HepG2 (cell line): ENCODE measurements around the gene ACSL1. TPM values are rescaled to one million over a fixed set of nuclear protein-coding genes. Genes with fewer than 3 reads are reported as not detected.

Experiments
- AKNA ChIP-seq: sonication (generic); formaldehyde crosslinking; IDR thresholded peaks from 2 replicates; pipeline ENCODE4 v1.4.0; 2020; ENCODE audit warnings: missing genetic modification reagents, borderline replicate concordance
- ATF7 ChIP-seq, 2 experiments: fragments of 450-650 bp in 1 of 2; sonication (generic) in 1 of 2; formaldehyde crosslinking in 1 of 2; IDR thresholded peaks; 2 replicates each; pipeline versions ENCODE4 v1.4.0 to v1.6.1; 2016 to 2020; ENCODE audit warnings: antibody characterized with exemption in 1 of 2, mild to moderate bottlenecking in 1 of 2, missing genetic modification reagents in 1 of 2
- BATF2 ChIP-seq: sonication (generic); formaldehyde crosslinking; IDR thresholded peaks from 2 replicates; pipeline ENCODE4 v1.8.0; 2022; ENCODE audit warnings: mild to moderate bottlenecking, missing genetic modification reagents, moderate library complexity
- CCAR2 ChIP-seq: fragments of 200-400 bp; formaldehyde crosslinking; optimal IDR thresholded peaks from 2 replicates; pipeline ENCODE3; 2018; ENCODE audit warnings: low read depth, mild to moderate bottlenecking, low read length, moderate library complexity
- HCFC1 ChIP-seq: fragments of 150-350 bp; IDR thresholded peaks from 2 replicates; pipeline ENCODE4 v1.6.1; 2014; ENCODE audit warnings: low read depth, low read length
- JUND ChIP-seq: sonication (generic); formaldehyde crosslinking; IDR thresholded peaks from 2 replicates; pipeline ENCODE4 v1.8.0; 2022; ENCODE audit warnings: mild to moderate bottlenecking, missing genetic modification reagents
- NCOA2 ChIP-seq: sonication (generic); formaldehyde crosslinking; IDR thresholded peaks from 2 replicates; pipeline ENCODE4 v1.8.0; 2022; ENCODE audit warnings: inconsistent platforms
- PRPF4 ChIP-seq: fragments of 200-400 bp; formaldehyde crosslinking; IDR thresholded peaks from 2 replicates; pipeline ENCODE4 v1.6.1; 2016; ENCODE audit warnings: low read length, low read depth; ENCODE audit not compliant: poor library complexity, severe bottlenecking
- PTBP1 ChIP-seq: fragments of 200-400 bp; formaldehyde crosslinking; IDR thresholded peaks from 2 replicates; pipeline ENCODE4 v1.6.1; 2018; ENCODE audit warnings: low read length, low read depth; ENCODE audit not compliant: poor library complexity, severe bottlenecking
- SAFB2 ChIP-seq: sonication (generic); formaldehyde crosslinking; IDR thresholded peaks from 2 replicates; pipeline ENCODE4 v1.5.1; 2020; ENCODE audit warnings: missing genetic modification reagents, low read depth, mild to moderate bottlenecking, borderline replicate concordance
- SAP130 ChIP-seq: IDR thresholded peaks from 2 replicates; pipeline ENCODE4 v1.6.1; 2016; ENCODE audit warnings: low read depth
- SNAI1 ChIP-seq: sonication (generic); formaldehyde crosslinking; IDR thresholded peaks from 2 replicates; pipeline ENCODE4 v1.5.0; 2020; ENCODE audit warnings: mild to moderate bottlenecking, missing genetic modification reagents, borderline replicate concordance
- STAT5B ChIP-seq: sonication (generic); formaldehyde crosslinking; IDR thresholded peaks from 2 replicates; pipeline ENCODE4 v1.4.0; 2020; ENCODE audit warnings: missing genetic modification reagents
- TRIM24 ChIP-seq: sonication (generic); formaldehyde crosslinking; IDR thresholded peaks from 2 replicates; pipeline ENCODE4 v1.8.0; 2022; ENCODE audit warnings: mild to moderate bottlenecking, missing genetic modification reagents
- ZBTB21 ChIP-seq: sonication (generic); formaldehyde crosslinking; IDR thresholded peaks from 2 replicates; pipeline ENCODE4 v1.4.0; 2020; ENCODE audit warnings: missing genetic modification reagents
- ZEB1 ChIP-seq: IDR thresholded peaks from 2 replicates; pipeline ENCODE4 v1.6.1; 2012; ENCODE audit warnings: mild to moderate bottlenecking, low read depth, inconsistent platforms; ENCODE audit not compliant: insufficient replicate concordance
- ZKSCAN8 ChIP-seq: IDR thresholded peaks from 2 replicates; pipeline ENCODE4 v1.6.1; 2016; ENCODE audit warnings: borderline replicate concordance, missing genetic modification reagents, missing compliant biosample characterization
- ZNF124 ChIP-seq: sonication (generic); formaldehyde crosslinking; IDR thresholded peaks from 2 replicates; pipeline ENCODE4 v1.4.0; 2020; ENCODE audit warnings: missing genetic modification reagents
- ZNF34 ChIP-seq: sonication (generic); formaldehyde crosslinking; IDR thresholded peaks from 2 replicates; pipeline ENCODE4 v1.4.0; 2020; ENCODE audit warnings: mild to moderate bottlenecking, missing genetic modification reagents, borderline replicate concordance
- ZNF563 ChIP-seq: sonication (generic); formaldehyde crosslinking; IDR thresholded peaks from 2 replicates; pipeline ENCODE4 v1.8.0; 2022; ENCODE audit warnings: mild to moderate bottlenecking, moderate library complexity, missing genetic modification reagents
- ZNF607 ChIP-seq: sonication (generic); formaldehyde crosslinking; IDR thresholded peaks from 2 replicates; pipeline ENCODE4 v1.5.1; 2020; ENCODE audit warnings: missing genetic modification reagents, mild to moderate bottlenecking, borderline replicate concordance
- ZNF7 ChIP-seq: IDR thresholded peaks from 2 replicates; pipeline ENCODE4 v1.6.1; 2016; ENCODE audit warnings: missing biosample characterization, missing genetic modification reagents
- ZNF766 ChIP-seq: sonication (generic); formaldehyde crosslinking; IDR thresholded peaks from 2 replicates; pipeline ENCODE4 v1.5.0; 2020; ENCODE audit warnings: missing genetic modification reagents, borderline replicate concordance
- polyA plus RNA-seq, 8 experiments: library from polyadenylated mRNA; depleted of rRNA in 3 of 8; stranded (reverse) in 7 of 8; unstranded in 1 of 8; fragments of >200 nt; fragmentation: Illumina TruSeq in 4 of 8; extraction: Trizol in 4 of 8; gene quantifications; 2 replicates each; pipeline versions ENCODE4 v1.2.1 to v1.2.3, GENCODE V29; 2011 to 2016; ENCODE audit warnings: low read depth in 4 of 8, missing spikeins in 1 of 8, mixed read lengths in 1 of 8; ENCODE audit not compliant: insufficient read depth in 1 of 8
- total RNA-seq, 5 experiments: library from RNA; depleted of rRNA; stranded (reverse); fragments of >200 nt; fragmentation: Illumina TruSeq; extraction: Trizol; gene quantifications; 2 replicates each; pipeline ENCODE4 v1.2.3, GENCODE V29; 2016; ENCODE audit warnings: low read depth in 1 of 5
- TF ChIP-seq, protein P1 (sequence below): sonication (generic); formaldehyde crosslinking; IDR thresholded peaks from 2 replicates; pipeline ENCODE4 v1.4.0; 2020; ENCODE audit warnings: missing genetic modification reagents, borderline replicate concordance

Gene ACSL1
- total and polyA plus RNA-seq, 2 of the 13 experiments (the other 11 are each of a cell fraction or from before 2014, with no cell fraction given): 10.0 to 29.8 TPM

- TF ChIP-seq ZKSCAN8 (CRISPR knock-in tag) (no peak), NCOA2 (CRISPR knock-in tag) (peak; percentile 89), ZNF7 (CRISPR knock-in tag) (no peak), JUND (CRISPR knock-in tag) (peak; percentile 82; the same call in 1 of the 2 replicates), SNAI1 (no peak), ZNF766 (CRISPR knock-in tag) (no peak), TRIM24 (CRISPR knock-in tag) (no peak), CCAR2 (no peak), ATF7 (IDR thresholded peaks at IDR 0.05) (peak; percentile 100), ATF7 (CRISPR knock-in tag; IDR thresholded peaks at IDR 0.05) (peak; percentile 69; the same call in 1 of the 2 replicates), ZNF607 (no peak), PTBP1 (no peak), ZNF34 (CRISPR knock-in tag) (peak; percentile 76; the same call in 1 of the 2 replicates), ZNF563 (no peak), ZBTB21 (peak; percentile 98), BATF2 (CRISPR knock-in tag) (no peak), STAT5B (CRISPR knock-in tag) (no peak; the same call in 1 of the 2 replicates), SAFB2 (CRISPR knock-in tag) (no peak), AKNA (no peak; the same call in 1 of the 2 replicates), HCFC1 (no peak), SAP130 (CRISPR knock-in tag) (peak; percentile 64), ZNF124 (CRISPR knock-in tag) (no peak; the same call in 1 of the 2 replicates), PRPF4 (no peak), ZEB1 (no peak)
- TF ChIP-seq, protein P1, sequence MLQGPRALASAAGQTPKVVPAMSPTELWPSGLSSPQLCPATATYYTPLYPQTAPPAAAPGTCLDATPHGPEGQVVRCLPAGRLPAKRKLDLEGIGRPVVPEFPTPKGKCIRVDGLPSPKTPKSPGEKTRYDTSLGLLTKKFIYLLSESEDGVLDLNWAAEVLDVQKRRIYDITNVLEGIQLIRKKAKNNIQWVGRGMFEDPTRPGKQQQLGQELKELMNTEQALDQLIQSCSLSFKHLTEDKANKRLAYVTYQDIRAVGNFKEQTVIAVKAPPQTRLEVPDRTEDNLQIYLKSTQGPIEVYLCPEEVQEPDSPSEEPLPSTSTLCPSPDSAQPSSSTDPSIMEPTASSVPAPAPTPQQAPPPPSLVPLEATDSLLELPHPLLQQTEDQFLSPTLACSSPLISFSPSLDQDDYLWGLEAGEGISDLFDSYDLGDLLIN (CRISPR knock-in tag): no peak
These were observed 12.7 kb upstream of the ACSL1 start (continued) for GRCh38 chr4:184838249-184839074.
